HepG2 (cell line): ENCODE results near the gene SYNPO2L. TPM values are rescaled to one million over a fixed set of nuclear protein-coding genes. Genes with fewer than 3 reads are reported as not detected.

Experiments
- ATAC-seq: fragments of 200-7000 bp; cut with Tn5 transposase; 3 replicates; pipeline ENCODE4 v1.9.1; 2020; ENCODE audit warnings: mild to moderate bottlenecking, moderate library complexity
- BruUV-seq: library from RNA; stranded (reverse); fragments of 400-500 nt; replicated peaks from 2 replicates; lab custom pipeline; 2021; lab: Mats Ljungman, UMichigan
- CTCF ChIA-PET: fragments of 300-600 bp; formaldehyde crosslinking; extraction: SDS; loops from one replicate; lab custom pipeline; 2021; ENCODE audit warnings: low total read pairs, inconsistent platforms, low intra/inter-chr PET ratio; lab: Yijun Ruan, JAX
- POLR2A ChIA-PET: fragments of 350-600 bp; sonication (Branson Sonifier 250); formaldehyde crosslinking; loops from one replicate; lab custom pipeline; 2020; ENCODE audit warnings: antibody characterized with exemption, inconsistent platforms; lab: Yijun Ruan, JAX
- DNase-seq: peaks from one replicate; pipeline ENCODE4 v3.0.0-alpha.2; 2015; ENCODE audit warnings: low spot score
- FAIRE-seq: peaks from 3 replicates; lab custom pipeline; 2011; peaks lifted over from hg19 to GRCh38; lab: Jason Lieb, UNC
- H2AFZ ChIP-seq: one replicate; pipeline ENCODE4 v1.6.1; 2011; ENCODE audit warnings: low read length, inconsistent platforms
- H3K27ac ChIP-seq: fragments of 300-600 bp; 3 replicates; pipeline ENCODE4 v1.8.0; 2011; ENCODE audit warnings: mixed run types, mild to moderate bottlenecking, mixed read lengths, low read length, inconsistent platforms; ENCODE audit not compliant: insufficient read depth; ENCODE audit errors: extremely low read length
- H3K27me3 ChIP-seq, 2 experiments: fragments of 200-600 bp in 1 of 2; 2 replicates in 1 of 2; 3 replicates in 1 of 2; pipeline versions ENCODE4 v1.6.0 to v1.8.0; 2011; ENCODE audit warnings: low read length in 2 of 2, mild to moderate bottlenecking in 2 of 2, moderate library complexity in 2 of 2, inconsistent platforms in 1 of 2; ENCODE audit not compliant: insufficient read depth in 2 of 2, control insufficient read depth in 1 of 2
- H3K36me3 ChIP-seq, 2 experiments: fragments of 200-600 bp in 1 of 2; replicated peaks in 1 of 2; 2 replicates in 1 of 2; 3 replicates in 1 of 2; pipeline versions ENCODE4 v1.5.1 to v1.8.0; 2011; ENCODE audit warnings: low read length in 2 of 2, inconsistent platforms in 1 of 2; ENCODE audit not compliant: insufficient read depth in 2 of 2, control insufficient read depth in 1 of 2
- H3K4me1 ChIP-seq: 2 replicates; pipeline ENCODE4 v1.5.1; 2012; ENCODE audit warnings: low read length, inconsistent platforms; ENCODE audit not compliant: insufficient read depth
- H3K4me2 ChIP-seq: 2 replicates; pipeline ENCODE4 v1.6.0; 2011; ENCODE audit warnings: low read depth, low read length, inconsistent platforms
- H3K4me3 ChIP-seq, 3 experiments: fragments of 200-600 bp in 1 of 3; sonication (generic), shearing (Covaris generic) in 1 of 3; replicated peaks in 1 of 3; 2 replicates each; pipeline ENCODE4 v1.5.1; 2011 to 2016; ENCODE audit warnings: low read length in 3 of 3, inconsistent platforms in 2 of 3, low read depth in 2 of 3, mild to moderate bottlenecking in 2 of 3, control low read depth in 1 of 3, mixed read lengths in 1 of 3; ENCODE audit not compliant: insufficient read depth in 1 of 3
- H3K79me2 ChIP-seq: one replicate; pipeline ENCODE4 v1.6.1; 2011; ENCODE audit warnings: low read length, inconsistent platforms; ENCODE audit not compliant: insufficient read depth
- H3K9ac ChIP-seq: 2 replicates; pipeline ENCODE4 v1.6.0; 2011; ENCODE audit warnings: mild to moderate bottlenecking, low read depth, low read length, inconsistent platforms; ENCODE audit not compliant: insufficient read depth
- H3K9me3 ChIP-seq: 2 replicates; pipeline ENCODE4 v1.5.1; 2012; ENCODE audit warnings: mild to moderate bottlenecking, low read length
- H4K20me1 ChIP-seq: 2 replicates; pipeline ENCODE4 v1.6.0; 2011; ENCODE audit warnings: inconsistent platforms, mild to moderate bottlenecking, low read length, moderate library complexity; ENCODE audit not compliant: insufficient read depth
- ARID4A ChIP-seq: sonication (generic); formaldehyde crosslinking; IDR thresholded peaks from 2 replicates; pipeline ENCODE4 v1.5.0; 2020; ENCODE audit warnings: mild to moderate bottlenecking, missing genetic modification reagents, borderline replicate concordance
- BATF2 ChIP-seq: sonication (generic); formaldehyde crosslinking; IDR thresholded peaks from 2 replicates; pipeline ENCODE4 v1.8.0; 2022; ENCODE audit warnings: mild to moderate bottlenecking, missing genetic modification reagents, moderate library complexity
- HDAC1 ChIP-seq: sonication (generic); formaldehyde crosslinking; IDR thresholded peaks from 2 replicates; pipeline ENCODE4 v1.5.1; 2020; ENCODE audit warnings: mild to moderate bottlenecking, missing genetic modification reagents
- NRL ChIP-seq: sonication (generic); formaldehyde crosslinking; IDR thresholded peaks from 2 replicates; pipeline ENCODE4 v1.5.0; 2020; ENCODE audit warnings: missing genetic modification reagents, mild to moderate bottlenecking, moderate library complexity, borderline replicate concordance
- PITX1 ChIP-seq: sonication (generic); formaldehyde crosslinking; IDR thresholded peaks from 2 replicates; pipeline ENCODE4 v1.5.1; 2020; ENCODE audit warnings: mild to moderate bottlenecking, missing genetic modification reagents
- RERE ChIP-seq: IDR thresholded peaks from 2 replicates; pipeline ENCODE4 v1.6.1; 2016; ENCODE audit warnings: low read depth, missing genetic modification reagents, missing compliant biosample characterization
- TFDP2 ChIP-seq: sonication (generic); formaldehyde crosslinking; IDR thresholded peaks from 2 replicates; pipeline ENCODE4 v1.4.0; 2020; ENCODE audit warnings: missing genetic modification reagents
- ZNF337 ChIP-seq: sonication (generic); formaldehyde crosslinking; IDR thresholded peaks from 2 replicates; pipeline ENCODE4 v1.5.1; 2020; ENCODE audit warnings: missing genetic modification reagents, low read depth, mild to moderate bottlenecking, borderline replicate concordance
- ZNF563 ChIP-seq: sonication (generic); formaldehyde crosslinking; IDR thresholded peaks from 2 replicates; pipeline ENCODE4 v1.8.0; 2022; ENCODE audit warnings: mild to moderate bottlenecking, moderate library complexity, missing genetic modification reagents
- WGBS: methylation state at CpG from one replicate; pipeline ENCODE4 v1.1.6; 2017; ENCODE audit warnings: low lambda C conversion rate; 5-methylcytosine and 5-hydroxymethylcytosine counted together
- in situ Hi-C: cut with HindIII; loops from 2 replicates; pipeline ENCODE4 v1.10.0; 2017; ENCODE audit warnings: low pct_unique_long_range_greater_than_20kb; ENCODE audit not compliant: extremely low pct_ligation_motif_present
- intact Hi-C: fragments of 100-400 bp; cut with micrococcal nuclease; formaldehyde crosslinking; loops from one replicate; pipeline ENCODE4 v1.10.0; 2022; ENCODE audit not compliant: unreplicated experiment
- polyA plus RNA-seq, 8 experiments: library from polyadenylated mRNA; depleted of rRNA in 3 of 8; stranded (reverse) in 7 of 8; unstranded in 1 of 8; fragments of >200 nt; fragmentation: Illumina TruSeq in 4 of 8; extraction: Trizol in 4 of 8; gene quantifications; 2 replicates each; pipeline versions ENCODE4 v1.2.1 to v1.2.3, GENCODE V29; 2011 to 2016; ENCODE audit warnings: low read depth in 4 of 8, missing spikeins in 1 of 8, mixed read lengths in 1 of 8; ENCODE audit not compliant: insufficient read depth in 1 of 8
- total RNA-seq, 5 experiments: library from RNA; depleted of rRNA; stranded (reverse); fragments of >200 nt; fragmentation: Illumina TruSeq; extraction: Trizol; gene quantifications; 2 replicates each; pipeline ENCODE4 v1.2.3, GENCODE V29; 2016; ENCODE audit warnings: low read depth in 1 of 5

The SYNPO2L gene
- total and polyA plus RNA-seq, 2 of the 13 experiments (the other 11 are each of a cell fraction or from before 2014, with no cell fraction given) = not detected

GRCh38 chr10:73625004-73625883 lies 30.6 kb downstream of the SYNPO2L start:
- FAIRE-seq (no peak), ATAC-seq (peak; percentile 80), DNase-seq (no peak)
- peaks cover 23% of the 10 kb centered on the region for H3K79me2 ChIP-seq
- POLR2A ChIA-PET = interaction anchor here (0.7 to 2.6 kb wide), 19 partner anchors 8 to 215 kb away, joined by 3 to 13 read pairs (median 4); partner anchors contain the start of genes PPP3CB and USP54
- BruUV-seq = no TSS peak
- H3K36me3 ChIP-seq = no peaks in the 10 kb centered on the region
- no peaks in the 10 kb centered on the region for H3K9me3 ChIP-seq
- peak overlapping the region; percentile 99 for H3K9ac ChIP-seq
- H3K27me3 ChIP-seq = no peaks in the 10 kb centered on the region; a peak in 1 of 5 replicates
- peak overlapping the region; percentile 84 for H2AFZ ChIP-seq
- peak overlapping the region; percentile 75 to 92 (median 89) for H3K4me3 ChIP-seq
- WGBS = 2% methylated on average over 46 of the region's 46 CpGs
- intact Hi-C loops = loop anchor here (2.0 to 5.0 kb wide), 2 partner anchors 38 to 213 kb away; partner anchors contain the start of gene ANXA7
- CTCF ChIA-PET = no interaction called here
- peaks cover 47% of the 10 kb centered on the region for H3K4me1 ChIP-seq
- in situ Hi-C loops = loop anchor here (25.0 kb wide), 1 partner anchor 363 kb away; the partner anchor contains the start of gene MRPS16
- H4K20me1 ChIP-seq = no peaks in the 10 kb centered on the region
- peak overlapping the region; percentile 77 for H3K4me2 ChIP-seq
- peak overlapping the region; percentile 77 for H3K27ac ChIP-seq
- peak; percentile 32; the same call in 1 of the 2 replicates for TF ChIP-seq ARID4A (CRISPR knock-in tag)
- 0 out of 2 replicates have a peak, but pooled peaks have one; percentile 6 for TF ChIP-seq ZNF563 (CRISPR knock-in tag)
- TF ChIP-seq NRL (CRISPR knock-in tag) = no peak
- peak; percentile 54; the same call in 1 of the 2 replicates for TF ChIP-seq PITX1 (CRISPR knock-in tag)
- TF ChIP-seq BATF2 (CRISPR knock-in tag) = 0 out of 2 replicates have a peak, but pooled peaks have one; percentile 62
- peak; percentile 44 for TF ChIP-seq HDAC1 (CRISPR knock-in tag)
- TF ChIP-seq TFDP2 = peak; percentile 51; the same call in 1 of the 2 replicates
- TF ChIP-seq ZNF337 (CRISPR knock-in tag) = no peak
- TF ChIP-seq RERE (CRISPR knock-in tag) = no peak
